H9 (cell line): Measurements from ENCODE around the gene RIC1. TPM values are rescaled to one million over a fixed set of nuclear protein-coding genes. Genes with fewer than 3 reads are reported as not detected.

Source experiments
- DNase-seq: peaks from one replicate; pipeline ENCODE4 v3.0.0-alpha.2; 2017
- H2AFZ ChIP-seq: one replicate; pipeline ENCODE4 v1.6.1; 2013; ENCODE audit warnings: mild to moderate bottlenecking, low read length, control low read depth, moderate library complexity
- H2AK5ac ChIP-seq: 2 replicates; pipeline ENCODE4 v1.6.1; 2013; ENCODE audit warnings: low read length, control low read depth, mixed read lengths; ENCODE audit not compliant: insufficient read length
- H2BK120ac ChIP-seq: one replicate; pipeline ENCODE4 v1.6.1; 2013; ENCODE audit warnings: low read depth, mild to moderate bottlenecking, low read length, control low read depth, inconsistent platforms; ENCODE audit not compliant: poor library complexity, severe bottlenecking
- H2BK12ac ChIP-seq: 2 replicates; pipeline ENCODE4 v1.6.1; 2013; ENCODE audit warnings: low read length, control low read depth, mixed read lengths, low read depth; ENCODE audit not compliant: insufficient read length
- H2BK15ac ChIP-seq: 2 replicates; pipeline ENCODE4 v1.6.1; 2013; ENCODE audit warnings: low read depth, low read length, control low read depth
- H2BK20ac ChIP-seq: one replicate; pipeline ENCODE4 v1.6.1; 2013; ENCODE audit warnings: low read depth, mild to moderate bottlenecking, low read length, control low read depth, inconsistent platforms; ENCODE audit not compliant: poor library complexity, severe bottlenecking
- H2BK5ac ChIP-seq: 2 replicates; pipeline ENCODE4 v1.6.1; 2013; ENCODE audit warnings: low read length, control low read depth, mixed read lengths; ENCODE audit not compliant: insufficient read length
- H3K14ac ChIP-seq: 2 replicates; pipeline ENCODE4 v1.6.1; 2013; ENCODE audit warnings: low read length, control low read depth; ENCODE audit not compliant: insufficient read depth
- H3K18ac ChIP-seq: 2 replicates; pipeline ENCODE4 v1.6.1; 2013; ENCODE audit warnings: low read depth, mild to moderate bottlenecking, mixed read lengths, low read length, control low read depth; ENCODE audit not compliant: insufficient read length
- H3K23ac ChIP-seq: 2 replicates; pipeline ENCODE4 v1.6.1; 2013; ENCODE audit warnings: low read length, control low read depth, mixed read lengths, low read depth; ENCODE audit not compliant: insufficient read length
- H3K23me2 ChIP-seq: 2 replicates; pipeline ENCODE4 v1.6.1; 2013; ENCODE audit warnings: low read depth, mild to moderate bottlenecking, mixed read lengths, low read length, control low read depth; ENCODE audit not compliant: insufficient read length, poor library complexity, severe bottlenecking
- H3K27ac ChIP-seq: 2 replicates; pipeline ENCODE4 v1.5.1; 2013; ENCODE audit warnings: low read length, control low read depth, mixed read lengths, low read depth; ENCODE audit not compliant: insufficient read length
- H3K27me3 ChIP-seq: 2 replicates; pipeline ENCODE4 v1.6.1; 2013; ENCODE audit warnings: low read length, control low read depth, inconsistent platforms; ENCODE audit not compliant: insufficient read depth
- H3K4ac ChIP-seq: 2 replicates; pipeline ENCODE4 v1.6.1; 2013; ENCODE audit warnings: low read depth, mild to moderate bottlenecking, control low read depth, inconsistent platforms, low read length, moderate library complexity
- H3K4me1 ChIP-seq: 2 replicates; pipeline ENCODE4 v1.6.1; 2013; ENCODE audit warnings: low read length, control low read depth, inconsistent platforms; ENCODE audit not compliant: insufficient read depth
- H3K4me2 ChIP-seq: 2 replicates; pipeline ENCODE4 v1.6.1; 2013; ENCODE audit warnings: low read length, control low read depth, mixed read lengths; ENCODE audit not compliant: insufficient read length, insufficient read depth
- H3K56ac ChIP-seq: 2 replicates; pipeline ENCODE4 v1.6.1; 2013; ENCODE audit warnings: low read depth, mild to moderate bottlenecking, mixed read lengths, low read length, control low read depth; ENCODE audit not compliant: insufficient read length
- H3K79me1 ChIP-seq: 2 replicates; pipeline ENCODE4 v1.6.1; 2013; ENCODE audit warnings: low read depth, mild to moderate bottlenecking, moderate library complexity, low read length, control low read depth, inconsistent platforms; ENCODE audit not compliant: insufficient read depth, poor library complexity, severe bottlenecking
- H3K79me2 ChIP-seq: 2 replicates; pipeline ENCODE4 v1.6.1; 2013; ENCODE audit warnings: low read length, control low read depth, inconsistent platforms; ENCODE audit not compliant: insufficient read depth
- H3K9ac ChIP-seq: 2 replicates; pipeline ENCODE4 v1.6.1; 2013; ENCODE audit warnings: low read length, control low read depth, mixed read lengths; ENCODE audit not compliant: insufficient read length; ENCODE audit errors: extremely low read depth
- H3K9me3 ChIP-seq: one replicate; pipeline ENCODE4 v1.6.1; 2013; ENCODE audit warnings: low read depth, low read length, inconsistent platforms; ENCODE audit not compliant: control insufficient read depth
- H3T11ph ChIP-seq: one replicate; pipeline ENCODE4 v1.6.1; 2013; ENCODE audit warnings: mild to moderate bottlenecking, low read length, control low read depth, inconsistent platforms
- H4K20me1 ChIP-seq: one replicate; pipeline ENCODE4 v1.6.1; 2013; ENCODE audit not compliant: control insufficient read depth, insufficient read length, insufficient read depth
- H4K5ac ChIP-seq: 2 replicates; pipeline ENCODE4 v1.6.1; 2013; ENCODE audit warnings: low read depth, mild to moderate bottlenecking, mixed read lengths, low read length, control low read depth; ENCODE audit not compliant: insufficient read length
- H4K8ac ChIP-seq: replicated peaks from 2 replicates; pipeline ENCODE4 v1.6.1; 2013; ENCODE audit warnings: low read length, control low read depth, mixed read lengths, low read depth; ENCODE audit not compliant: insufficient read length
- H4K91ac ChIP-seq: 2 replicates; pipeline ENCODE4 v1.6.1; 2013; ENCODE audit warnings: low read depth, mild to moderate bottlenecking, moderate library complexity, mixed read lengths, low read length, control low read depth; ENCODE audit not compliant: insufficient read length
- H3K27ac Mint-ChIP-seq, 3 experiments: 2 replicates in 2 of 3; 3 replicates in 1 of 3; pipeline ENCODE4 v1.8.0; 2020 to 2021; ENCODE audit warnings: mixed read lengths in 3 of 3, mild to moderate bottlenecking in 1 of 3, moderate library complexity in 1 of 3
- H3K27me3 Mint-ChIP-seq: 2 replicates; pipeline ENCODE4 v1.8.0; 2021; ENCODE audit warnings: low read depth, mild to moderate bottlenecking, moderate library complexity, mixed read lengths
- H3K36me3 Mint-ChIP-seq, 3 experiments: 2 replicates in 2 of 3; 3 replicates in 1 of 3; pipeline ENCODE4 v1.8.0; 2020 to 2021; ENCODE audit warnings: low read depth in 3 of 3, mixed read lengths in 3 of 3; ENCODE audit not compliant: insufficient read depth in 1 of 3
- H3K4me1 Mint-ChIP-seq, 2 experiments: 2 replicates each; pipeline ENCODE4 v1.8.0; 2020; ENCODE audit warnings: mixed read lengths in 2 of 2
- H3K4me3 Mint-ChIP-seq, 2 experiments: 2 replicates in 1 of 2; 3 replicates in 1 of 2; pipeline ENCODE4 v1.8.0; 2020 to 2021; ENCODE audit warnings: mild to moderate bottlenecking in 2 of 2, mixed read lengths in 2 of 2, moderate library complexity in 1 of 2
- H3K9me3 Mint-ChIP-seq, 2 experiments: 2 replicates in 1 of 2; 3 replicates in 1 of 2; pipeline ENCODE4 v1.8.0; 2020; ENCODE audit warnings: mild to moderate bottlenecking in 2 of 2, mixed read lengths in 2 of 2, moderate library complexity in 1 of 2
- CTCF ChIP-seq: fragments of 200-600 bp; sonication (generic); conservative IDR thresholded peaks from 3 replicates; pipeline ENCODE4 v1.8.0; 2021; ENCODE audit warnings: antibody characterized with exemption, mild to moderate bottlenecking
- WGBS: extraction: QIAGEN DNeasy Blood & Tissue Kit; methylation state at CpG from one replicate; pipeline ENCODE4 v1.1.7; 2013; ENCODE audit warnings: missing lambda C conversion rate, low lambda C conversion rate, mixed read lengths; ENCODE audit not compliant: insufficient read length; ENCODE audit errors: extremely low coverage; 5-methylcytosine and 5-hydroxymethylcytosine counted together
- total RNA-seq: library from RNA; stranded (reverse); gene quantifications from 2 replicates; pipeline ENCODE4 v1.2.1, GENCODE V29; 2021

The RIC1 gene
- total RNA-seq, 1 experiment from 2014 or later, result 13.7 TPM

- no peak for TF ChIP-seq CTCF
- Histone ChIP-seq H4K5ac (no peak overlapping the region), H3K4me1 (no peaks in the 10 kb centered on the region), H3K9me3 (no peaks in the 10 kb centered on the region), H2BK20ac (no peak overlapping the region), H2BK5ac (no peak overlapping the region), H3K56ac (no peak overlapping the region), H3K79me1 (no peaks in the 10 kb centered on the region), H3K4ac (no peak overlapping the region), H2BK12ac (no peak overlapping the region), H3T11ph (no peak overlapping the region), H3K23ac (no peak overlapping the region), H3K9ac (no peak overlapping the region), H3K23me2 (no peaks in the 10 kb centered on the region), H3K79me2 (no peaks in the 10 kb centered on the region), H3K27me3 (no peaks in the 10 kb centered on the region), H4K20me1 (no peaks in the 10 kb centered on the region), H3K27ac (no peak overlapping the region), H2AFZ (no peak overlapping the region), H2BK15ac (no peak overlapping the region), H2AK5ac (no peak overlapping the region), H3K4me2 (no peak overlapping the region), H4K91ac (no peak overlapping the region), H2BK120ac (no peak overlapping the region), H3K14ac (no peak overlapping the region), H3K18ac (no peak overlapping the region), H4K8ac (no peak overlapping the region)
- peaks cover 3 to 6% of the 10 kb centered on the region in 2 experiments; a peak in 3 of 4 replicates for H3K4me1 Mint-ChIP-seq
- no peak for DNase-seq
- H3K27me3 Mint-ChIP-seq, result no peaks in the 10 kb centered on the region; the same call in 1 of the 2 replicates
- peaks cover 0 to 2% (median 0%) of the 10 kb centered on the region in 3 experiments; a peak in 1 of 7 replicates for H3K36me3 Mint-ChIP-seq
- H3K27ac Mint-ChIP-seq, result no peak overlapping the region
- no peak overlapping the region for H3K4me3 Mint-ChIP-seq
- WGBS, result no CpG with 5 or more reads among the region's 1 CpG
- H3K9me3 Mint-ChIP-seq, result peaks cover 2 to 3% of the 10 kb centered on the region in 2 experiments; a peak in 3 of 5 replicates
These were observed 49.0 kb upstream of the RIC1 start for GRCh38 chr9:5579881-5580280.
